ACC112 (cell line): ENCODE data around the gene DMXL2.

Source experiments
- H2AFZ ChIP-seq: fragments of 200-600 bp; sonication (generic); one replicate; pipeline ENCODE4 v1.6.0; 2017; ENCODE audit warnings: antibody characterized with exemption, low read length; ENCODE audit not compliant: unreplicated experiment
- H3K27ac ChIP-seq: fragments of 200-600 bp; sonication (generic); 2 replicates; pipeline ENCODE4 v1.5.1; 2014; ENCODE audit warnings: low read depth, mild to moderate bottlenecking, antibody characterized with exemption, low read length, moderate library complexity
- H3K27me3 ChIP-seq: fragments of 200-600 bp; sonication (generic); 2 replicates; pipeline ENCODE4 v1.6.1; 2014; ENCODE audit warnings: mild to moderate bottlenecking, antibody characterized with exemption, low read length, moderate library complexity, mixed read lengths; ENCODE audit not compliant: insufficient read depth
- H3K36me3 ChIP-seq: fragments of 200-600 bp; sonication (generic); 2 replicates; pipeline ENCODE4 v1.6.1; 2016; ENCODE audit warnings: mild to moderate bottlenecking, antibody characterized with exemption, low read length, moderate library complexity, mixed read lengths; ENCODE audit not compliant: insufficient read depth
- H3K4me1 ChIP-seq: fragments of 200-600 bp; sonication (generic); one replicate; pipeline ENCODE4 v1.6.1; 2016; ENCODE audit warnings: low read length, mixed read lengths; ENCODE audit not compliant: insufficient read depth, unreplicated experiment, control insufficient read depth
- H3K4me3 ChIP-seq: fragments of 200-600 bp; sonication (generic); 2 replicates; pipeline ENCODE4 v1.5.1; 2014; ENCODE audit warnings: mild to moderate bottlenecking, low read depth, low read length
- H3K79me2 ChIP-seq: fragments of 200-600 bp; sonication (generic); one replicate; pipeline ENCODE4 v1.6.0; 2016; ENCODE audit warnings: low read length; ENCODE audit not compliant: control insufficient read depth, unreplicated experiment, insufficient read depth

DMXL2 gene

GRCh38 chr15:51536965-51537574, 85.5 kb downstream of the DMXL2 start:
- Histone ChIP-seq H3K4me3 (no peak overlapping the region), H3K4me1 (no peaks in the 10 kb centered on the region), H3K27ac (no peak overlapping the region), H3K79me2 (no peaks in the 10 kb centered on the region), H3K36me3 (0 out of 2 replicates have a peak, but pooled peaks cover under 1% of the 10 kb centered on the region), H2AFZ (no peak overlapping the region), H3K27me3 (no peaks in the 10 kb centered on the region)

- H3K36me3 ChIP-seq: peaks cover 10% of the 10 kb centered on the region
- no peaks in the 10 kb centered on the region for H3K4me1 ChIP-seq
- H3K27me3 ChIP-seq: no peaks in the 10 kb centered on the region
- H3K79me2 ChIP-seq: no peaks in the 10 kb centered on the region
- no peak overlapping the region for H3K27ac ChIP-seq
- H2AFZ ChIP-seq: no peak overlapping the region
- H3K4me3 ChIP-seq: no peak overlapping the region
Measured at GRCh38 chr15:51533672-51534398, 88.7 kb downstream of the DMXL2 start.

GRCh38 chr15:51526955-51527354, 95.6 kb downstream of the DMXL2 start:
- Histone ChIP-seq H3K4me3 (no peak overlapping the region), H3K4me1 (no peaks in the 10 kb centered on the region), H3K27ac (no peak overlapping the region), H3K36me3 (peaks cover 12% of the 10 kb centered on the region), H2AFZ (no peak overlapping the region), H3K79me2 (no peaks in the 10 kb centered on the region), H3K27me3 (no peaks in the 10 kb centered on the region)

- Histone ChIP-seq H3K27ac (no peak overlapping the region), H2AFZ (no peak overlapping the region), H3K4me1 (no peaks in the 10 kb centered on the region), H3K27me3 (no peaks in the 10 kb centered on the region), H3K4me3 (no peak overlapping the region), H3K79me2 (no peaks in the 10 kb centered on the region), H3K36me3 (peaks cover 4% of the 10 kb centered on the region)
Measured at GRCh38 chr15:51524376-51524775, 98.2 kb downstream of the DMXL2 start.

GRCh38 chr15:51516291-51516690, 106.3 kb downstream of the DMXL2 start:
- Histone ChIP-seq H3K27me3 (no peaks in the 10 kb centered on the region), H3K27ac (no peak overlapping the region), H3K4me3 (no peak overlapping the region), H2AFZ (no peak overlapping the region), H3K36me3 (no peaks in the 10 kb centered on the region), H3K79me2 (no peaks in the 10 kb centered on the region), H3K4me1 (no peaks in the 10 kb centered on the region)

- Histone ChIP-seq H3K4me1 (no peaks in the 10 kb centered on the region), H3K27me3 (no peaks in the 10 kb centered on the region), H3K79me2 (no peaks in the 10 kb centered on the region), H2AFZ (no peak overlapping the region), H3K27ac (no peak overlapping the region), H3K36me3 (no peaks in the 10 kb centered on the region), H3K4me3 (no peak overlapping the region)
Measured at GRCh38 chr15:51505251-51505650, 117.3 kb downstream of the DMXL2 start.

- Histone ChIP-seq H3K27ac (no peak overlapping the region), H3K4me3 (no peak overlapping the region)
Measured at GRCh38 chr15:51503003-51503402, 119.6 kb downstream of the DMXL2 start.

GRCh38 chr15:51499379-51499976, 123.1 kb downstream of the DMXL2 start:
- H3K27me3 ChIP-seq: no peaks in the 10 kb centered on the region
- H3K27ac ChIP-seq: no peak overlapping the region
- H3K36me3 ChIP-seq: no peaks in the 10 kb centered on the region
- peaks cover 10% of the 10 kb centered on the region for H3K4me1 ChIP-seq
- no peak overlapping the region for H3K4me3 ChIP-seq
- H2AFZ ChIP-seq: no peak overlapping the region
- H3K79me2 ChIP-seq: no peaks in the 10 kb centered on the region

More at GRCh38 chr15:51503003-51503402, 119.6 kb downstream of the DMXL2 start:
- H3K4me1 ChIP-seq: no peaks in the 10 kb centered on the region
- H3K79me2 ChIP-seq: no peaks in the 10 kb centered on the region
- H2AFZ ChIP-seq: no peak overlapping the region
- H3K27me3 ChIP-seq: no peaks in the 10 kb centered on the region
- no peaks in the 10 kb centered on the region for H3K36me3 ChIP-seq

- Histone ChIP-seq H3K27ac (no peak overlapping the region), H3K4me1 (peaks cover 21% of the 10 kb centered on the region), H3K27me3 (no peaks in the 10 kb centered on the region), H3K4me3 (no peak overlapping the region), H3K36me3 (no peaks in the 10 kb centered on the region), H2AFZ (no peak overlapping the region), H3K79me2 (no peaks in the 10 kb centered on the region)
Measured at GRCh38 chr15:51497806-51498205, 124.8 kb downstream of the DMXL2 start.

- Histone ChIP-seq H3K36me3 (no peaks in the 10 kb centered on the region), H3K27me3 (no peaks in the 10 kb centered on the region), H3K27ac (no peak overlapping the region), H3K79me2 (no peaks in the 10 kb centered on the region), H2AFZ (no peak overlapping the region), H3K4me1 (peaks cover 21% of the 10 kb centered on the region), H3K4me3 (no peak overlapping the region)
Measured at GRCh38 chr15:51496246-51496645, 126.3 kb downstream of the DMXL2 start.
